ENCODE measurements around the gene HOXB5.
A peak's percentile ranks its signal among the peaks of the same experiment; 100 is the strongest.

HOXB5 gene

DNA sequence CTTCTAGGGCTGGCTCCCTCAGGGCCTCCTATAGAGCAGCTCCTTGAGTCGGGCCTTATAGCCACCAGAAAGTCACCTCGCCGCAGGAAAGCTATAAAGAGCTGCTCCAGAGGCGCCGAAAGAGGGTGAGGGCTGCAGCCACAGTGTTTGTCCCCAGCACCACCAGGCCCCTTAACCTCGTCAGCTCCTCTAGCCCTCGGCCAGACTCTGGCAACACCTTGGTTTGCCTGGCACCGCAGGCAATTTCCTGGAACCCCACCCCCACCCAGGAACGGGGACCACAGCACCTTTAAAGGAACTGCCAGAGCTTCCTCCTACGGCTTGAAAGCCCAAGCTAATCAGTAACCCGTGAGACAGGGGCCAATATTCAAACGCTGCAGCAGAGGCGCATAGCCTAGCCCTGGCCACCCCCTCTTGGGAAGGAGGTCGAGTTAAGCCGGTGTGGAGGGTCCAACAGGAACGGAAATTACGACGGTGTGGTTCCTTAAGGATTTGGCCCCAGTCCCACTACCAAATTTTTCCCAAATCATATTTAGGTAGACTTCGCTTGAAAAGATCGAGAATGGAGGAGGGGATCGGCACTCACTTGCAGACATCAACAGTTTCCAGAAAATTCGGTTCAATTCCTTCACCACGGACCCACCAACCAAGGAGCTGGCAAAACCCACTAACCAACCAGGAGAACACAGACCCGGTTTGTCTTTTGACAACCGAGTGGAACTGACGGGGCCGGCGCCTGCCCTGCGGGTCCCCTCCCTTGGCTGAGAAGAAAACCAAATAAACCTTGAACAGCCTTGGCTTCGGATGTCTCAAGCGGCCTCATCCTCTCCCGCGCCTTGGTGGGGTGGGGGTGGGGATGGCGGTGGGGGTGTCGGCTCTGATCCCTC is 8.2 kb upstream of the HOXB5 start:
- DNase-seq (ENCODE audit: low read depth): no peak

DNA sequence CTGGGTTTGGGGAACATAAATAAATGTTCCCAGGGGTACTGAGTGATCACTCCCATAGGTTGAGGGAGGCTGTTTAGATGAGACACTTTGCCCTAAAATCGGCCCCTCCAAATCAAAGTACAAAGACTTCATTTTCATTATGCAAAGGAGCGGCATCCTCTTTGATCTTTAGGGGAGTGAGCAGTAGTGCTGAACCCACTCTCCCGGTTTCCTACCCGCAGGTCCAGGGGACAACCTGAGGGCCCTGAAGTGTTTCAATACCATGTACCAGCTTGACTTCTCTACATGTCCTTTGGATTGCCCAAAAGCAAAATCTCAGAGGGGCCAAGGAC is 7.6 kb upstream of the HOXB5 start:
- no peak for DNase-seq (ENCODE audit: low read depth)

DNA sequence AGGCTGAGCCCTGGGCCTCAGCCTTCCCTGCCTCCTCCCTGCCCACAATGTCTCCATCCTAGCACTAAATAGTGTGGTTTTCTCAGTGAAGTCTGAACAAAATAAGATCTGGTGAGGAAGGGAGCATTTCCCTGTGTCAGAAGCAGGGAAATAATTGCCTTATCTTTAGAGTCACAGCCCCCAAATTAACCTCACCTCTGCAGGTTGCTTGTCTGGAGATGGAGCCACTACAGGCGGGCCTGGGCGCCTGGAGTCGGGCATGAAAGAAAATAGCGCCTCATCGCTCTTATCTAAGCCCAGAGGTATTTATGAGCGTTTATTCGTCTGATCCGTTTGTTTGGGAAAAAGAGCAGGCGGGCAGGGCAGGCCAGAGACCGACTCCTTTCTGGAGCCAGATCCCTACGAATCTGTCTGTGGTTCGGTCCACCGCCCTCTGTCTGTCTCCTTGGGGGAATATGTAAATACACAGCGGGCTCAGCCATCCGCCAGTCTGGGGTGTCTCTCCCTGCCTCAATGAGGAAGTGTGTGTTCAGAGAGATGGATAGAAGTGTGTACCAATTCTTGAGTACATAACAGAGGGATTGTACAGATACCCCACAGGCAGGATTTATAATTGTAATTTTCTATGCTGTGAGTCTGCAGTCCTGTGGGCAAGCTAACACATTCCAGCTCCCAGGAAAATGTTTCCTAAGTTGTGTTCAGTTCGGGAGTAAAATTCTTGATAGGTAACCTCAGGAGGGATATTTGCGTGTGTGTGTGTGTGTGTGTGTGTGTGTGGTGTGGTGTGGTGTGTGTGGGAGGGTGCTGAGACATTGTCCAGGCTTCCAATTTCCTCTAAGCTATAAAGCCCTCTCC is 6.9 kb upstream of the HOXB5 start:
- DNase-seq (ENCODE audit: low read depth): no peak

- no peak for DNase-seq (ENCODE audit: low read depth)
Measured at GRCh38 chr17:48599354-48599753, 5.8 kb upstream of the HOXB5 start.

GRCh38 chr17:48598736-48599135 is 5.2 kb upstream of the HOXB5 start:
- DNase-seq (ENCODE audit: low read depth): no peak

- no peak for DNase-seq (ENCODE audit: low read depth)
Measured at GRCh38 chr17:48597778-48598631, 4.4 kb upstream of the HOXB5 start.

DNA sequence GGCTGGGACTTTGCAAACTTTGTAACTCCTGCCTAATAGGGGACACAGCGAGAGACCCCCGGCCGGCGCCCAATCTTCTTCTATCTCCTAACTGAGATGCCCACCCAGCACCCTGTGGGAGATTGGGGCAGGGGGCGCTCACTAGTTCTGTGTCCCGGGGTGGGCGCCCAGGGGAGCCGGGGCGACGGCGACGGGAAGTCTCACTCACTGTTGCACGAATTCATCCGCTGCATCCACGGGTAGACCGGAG is 3.9 kb upstream of the HOXB5 start:
- DNase-seq (ENCODE audit: low read depth): no peak

DNA sequence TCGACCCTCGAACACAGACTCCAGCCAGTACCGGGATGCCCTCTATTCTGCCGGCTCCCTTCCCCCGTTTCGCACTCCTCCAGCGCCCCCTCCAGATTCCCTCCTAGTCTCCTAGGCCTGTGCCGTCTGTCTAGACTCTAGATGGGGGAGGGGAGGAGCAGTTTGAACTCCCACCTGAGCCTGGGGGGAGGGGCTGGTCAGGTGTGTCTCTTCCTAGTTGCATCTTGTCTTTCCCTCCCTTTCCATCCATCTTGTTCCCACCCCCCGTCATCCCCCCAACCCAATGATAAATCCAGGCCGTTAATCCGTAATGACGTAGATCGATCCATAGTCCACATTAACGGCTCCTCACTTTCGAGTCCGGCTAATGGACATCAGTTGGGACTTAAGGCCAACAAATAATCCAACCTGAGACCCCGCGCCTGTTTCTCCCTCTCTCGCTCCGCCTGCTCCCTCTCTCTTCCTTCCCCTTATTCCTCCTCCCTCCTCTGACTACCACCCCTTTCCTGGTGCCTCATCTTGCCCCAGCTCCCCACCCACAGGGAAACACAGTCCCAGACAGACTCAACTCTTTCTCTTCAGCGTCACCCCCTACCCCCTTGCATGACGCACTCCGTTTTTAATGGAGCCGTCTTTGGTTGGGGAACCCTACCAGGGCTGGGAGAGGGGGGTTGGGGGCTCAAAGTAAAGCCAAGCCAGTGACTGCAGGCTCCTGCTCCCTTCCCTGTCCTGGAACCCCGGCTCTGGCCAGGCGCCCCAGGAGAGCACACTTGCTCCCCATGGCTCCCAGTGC is 3.4 kb upstream of the HOXB5 start:
- DNase-seq (ENCODE audit: low read depth): no peak

DNA sequence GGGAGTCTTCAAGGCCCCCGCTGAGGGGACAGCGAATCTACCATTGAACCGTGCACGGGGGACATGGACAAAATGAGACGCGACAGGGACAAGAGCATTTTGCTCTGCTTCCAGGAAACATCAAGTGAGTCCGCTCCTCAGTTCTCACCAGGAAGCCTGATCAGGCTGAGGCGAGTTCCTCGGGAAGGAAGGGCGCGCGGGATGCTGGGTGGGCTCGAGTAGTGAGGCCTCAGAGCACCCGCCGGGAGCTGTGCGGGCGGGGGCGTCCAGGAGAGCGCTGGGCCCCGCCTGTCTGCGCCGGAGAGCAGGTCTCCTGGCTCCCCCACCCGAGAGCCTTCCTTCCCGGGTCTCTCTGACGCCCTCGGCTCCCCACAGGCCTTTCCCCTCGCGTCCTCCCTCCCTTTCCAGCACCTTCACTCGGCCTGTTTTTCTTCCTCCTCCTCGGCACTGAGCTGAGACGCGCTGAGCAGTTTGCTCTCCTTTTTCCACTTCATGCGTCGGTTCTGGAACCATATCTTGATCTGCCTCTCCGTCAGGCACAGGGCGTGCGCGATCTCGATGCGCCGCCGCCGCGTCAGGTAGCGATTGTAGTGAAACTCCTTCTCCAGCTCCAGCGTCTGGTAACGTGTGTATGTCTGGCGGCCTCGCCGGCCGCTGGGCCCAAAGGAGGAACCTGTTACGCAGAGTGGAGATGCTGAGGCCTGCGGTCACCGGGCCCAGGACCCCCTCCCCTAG is 2.6 kb upstream of the HOXB5 start:
- no peak for DNase-seq (ENCODE audit: low read depth)

- DNase-seq (ENCODE audit: low read depth): no peak
Measured at GRCh38 chr17:48595278-48595999, 1.9 kb upstream of the HOXB5 start.

DNA sequence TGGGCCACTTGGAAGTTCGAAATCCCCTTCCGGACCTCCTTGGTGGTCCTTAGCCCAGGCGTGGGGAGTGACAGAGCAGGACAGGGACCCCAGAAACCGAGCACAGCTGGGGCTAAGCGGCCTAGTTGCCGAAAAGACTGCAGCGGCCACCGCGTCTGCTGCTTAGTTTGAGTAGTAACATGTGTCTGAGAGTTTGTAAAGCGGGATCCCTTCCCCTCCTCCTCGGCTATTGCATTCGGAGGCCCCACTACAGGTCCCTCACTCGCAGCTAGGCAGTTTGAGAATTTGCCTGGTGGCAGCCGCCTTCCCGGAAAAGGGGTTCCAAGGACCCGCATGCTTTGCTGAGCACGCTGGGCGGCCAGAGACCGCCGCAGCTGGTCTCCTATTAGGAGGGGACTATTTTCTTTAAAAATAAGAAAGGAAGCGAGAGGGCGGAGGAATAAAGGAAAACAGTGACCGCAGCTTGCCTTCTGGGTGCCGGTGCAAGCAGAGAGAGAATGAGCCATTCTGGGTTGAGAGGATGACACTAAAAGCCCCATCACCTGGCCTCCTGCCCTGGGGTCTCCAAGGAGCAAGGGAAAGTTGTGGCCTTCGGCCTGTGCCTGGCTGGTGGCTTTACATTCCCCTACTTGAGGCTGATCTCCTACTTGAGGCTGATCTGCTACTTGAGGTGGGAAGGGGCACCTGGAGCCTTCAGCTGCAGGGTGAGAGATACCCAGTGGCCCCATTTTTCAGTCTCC is 1.1 kb upstream of the HOXB5 start:
- no peak for DNase-seq (ENCODE audit: low read depth)

DNA sequence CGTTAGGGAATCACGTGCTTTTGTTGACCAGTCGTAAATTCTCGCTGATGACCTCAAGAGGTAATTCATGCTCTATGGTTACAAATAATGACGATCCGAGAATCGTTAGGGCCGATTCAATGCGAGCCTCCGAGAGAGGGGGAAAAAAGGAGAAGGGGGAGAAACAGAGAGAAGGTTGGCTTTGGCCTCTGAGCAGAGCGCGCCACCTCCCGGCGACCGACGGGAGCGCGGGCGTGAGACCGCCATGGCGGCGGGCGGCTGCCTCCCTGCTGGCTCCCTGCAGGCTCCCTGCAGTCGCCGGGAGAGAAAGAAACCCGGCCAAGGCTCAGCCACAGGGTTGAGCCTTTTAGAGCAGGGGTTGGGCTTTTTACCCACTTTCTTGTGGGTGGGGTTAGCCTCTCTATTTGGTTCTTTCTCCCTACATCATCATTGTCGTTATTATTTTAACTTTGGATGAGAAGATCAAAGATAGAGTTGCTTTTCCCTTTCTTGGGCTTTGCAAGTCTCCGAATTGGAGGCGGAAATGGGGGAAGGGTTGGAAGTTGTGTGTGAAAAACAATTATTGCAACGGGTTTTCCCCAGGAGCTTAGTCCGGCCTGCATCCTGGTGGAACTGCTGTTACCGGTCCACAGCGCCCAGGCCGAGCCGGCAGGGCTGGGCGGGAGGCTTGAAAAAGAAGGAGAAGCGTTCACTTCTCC is 410 bp upstream of the HOXB5 start:
- peak; percentile 69 for DNase-seq (ENCODE audit: low read depth)

GRCh38 chr17:48592577-48592976 is 1.0 kb downstream of the HOXB5 start:
- no peak for DNase-seq (ENCODE audit: low read depth)

DNA sequence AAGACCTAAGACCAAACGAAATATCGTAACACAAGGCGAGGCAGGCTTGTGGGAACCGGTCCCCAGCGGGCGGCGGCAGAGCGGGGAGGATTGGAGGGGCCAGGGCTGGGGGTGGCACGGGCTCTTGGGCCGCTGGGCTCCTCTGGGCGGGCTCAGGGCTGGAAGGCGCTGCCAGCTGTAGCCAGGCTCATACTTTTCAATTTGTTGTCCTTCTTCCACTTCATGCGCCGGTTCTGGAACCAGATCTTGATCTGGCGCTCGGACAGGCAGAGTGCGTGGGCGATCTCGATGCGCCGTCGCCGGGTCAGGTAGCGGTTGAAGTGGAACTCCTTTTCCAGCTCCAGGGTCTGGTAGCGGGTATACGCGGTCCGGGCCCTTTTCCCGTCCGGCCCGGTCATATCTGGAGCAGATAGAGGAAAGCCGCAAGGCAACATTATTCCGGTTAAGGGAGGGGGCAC is 1.5 kb downstream of the HOXB5 start:
- no peak for DNase-seq (ENCODE audit: low read depth)

DNA sequence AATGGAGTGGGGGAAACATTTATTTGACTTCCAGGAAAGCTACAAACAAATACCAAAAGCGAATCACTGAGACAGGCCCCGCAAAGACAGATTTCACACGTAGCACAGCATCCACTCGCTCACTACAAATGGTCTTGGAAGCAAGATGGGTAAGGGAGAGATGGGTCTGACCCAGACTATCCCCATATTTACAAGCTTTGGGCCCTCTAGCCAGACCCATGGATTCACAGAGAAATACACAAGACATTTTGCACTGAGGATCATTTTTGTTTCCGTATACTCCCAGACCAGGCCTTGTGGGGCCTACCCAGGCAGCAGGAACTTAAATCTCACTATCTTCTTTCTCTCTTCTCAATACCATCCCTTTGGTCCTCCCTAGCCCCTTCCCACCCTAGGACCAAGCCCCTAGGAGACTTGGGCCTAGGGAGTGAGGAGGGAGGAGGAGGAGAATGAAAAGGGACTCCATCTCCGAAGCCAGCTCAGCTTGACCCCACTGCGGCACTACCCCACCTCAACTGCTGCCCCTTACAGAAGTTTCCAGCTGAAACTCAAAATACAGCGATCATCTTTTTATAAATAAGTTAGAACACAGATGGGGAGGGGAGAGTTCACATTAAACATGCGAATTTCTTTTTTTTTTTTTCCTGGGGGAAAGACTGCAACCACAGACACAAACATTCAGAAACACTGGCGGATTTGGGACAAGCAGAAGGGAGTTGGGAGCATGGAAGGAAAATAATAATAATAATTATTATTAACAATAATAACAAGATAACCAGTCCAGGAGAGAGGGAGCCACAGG is 2.1 kb downstream of the HOXB5 start:
- no peak for DNase-seq (ENCODE audit: low read depth)

- no peak for DNase-seq (ENCODE audit: low read depth)
Measured at GRCh38 chr17:48590607-48591161, 2.9 kb downstream of the HOXB5 start.

GRCh38 chr17:48589831-48590606 is 3.6 kb downstream of the HOXB5 start, which contains the start of gene HOXB3:
Gene HOXB3, minus strand, starts transcription at chr17:48590241. Its CDS starts 37,767 bp downstream, at chr17:48552474.
- DNase-seq (ENCODE audit: low read depth): no peak

All from T follicular helper cell (primary cell).